Choroid plexus epithelial cell (primary cell): ENCODE data around the gene CRTC2.
A peak's percentile ranks its signal among the peaks of the same experiment; 100 is the strongest.

Experiments used
- DNase-seq: peaks from one replicate; pipeline ENCODE4 v3.0.0-alpha.2; 2010; ENCODE audit warnings: low read depth
- H3K4me3 ChIP-seq: 2 replicates; pipeline ENCODE4 v1.5.1; 2011; ENCODE audit warnings: low read depth, mild to moderate bottlenecking, control low read depth, low read length, moderate library complexity
- TF ChIP-seq, protein P1 (sequence below): conservative IDR thresholded peaks from 2 replicates; pipeline ENCODE4 v1.5.1; 2011; ENCODE audit warnings: low read depth, mild to moderate bottlenecking, control low read depth, inconsistent platforms, low read length, moderate library complexity

Gene CRTC2

DNA sequence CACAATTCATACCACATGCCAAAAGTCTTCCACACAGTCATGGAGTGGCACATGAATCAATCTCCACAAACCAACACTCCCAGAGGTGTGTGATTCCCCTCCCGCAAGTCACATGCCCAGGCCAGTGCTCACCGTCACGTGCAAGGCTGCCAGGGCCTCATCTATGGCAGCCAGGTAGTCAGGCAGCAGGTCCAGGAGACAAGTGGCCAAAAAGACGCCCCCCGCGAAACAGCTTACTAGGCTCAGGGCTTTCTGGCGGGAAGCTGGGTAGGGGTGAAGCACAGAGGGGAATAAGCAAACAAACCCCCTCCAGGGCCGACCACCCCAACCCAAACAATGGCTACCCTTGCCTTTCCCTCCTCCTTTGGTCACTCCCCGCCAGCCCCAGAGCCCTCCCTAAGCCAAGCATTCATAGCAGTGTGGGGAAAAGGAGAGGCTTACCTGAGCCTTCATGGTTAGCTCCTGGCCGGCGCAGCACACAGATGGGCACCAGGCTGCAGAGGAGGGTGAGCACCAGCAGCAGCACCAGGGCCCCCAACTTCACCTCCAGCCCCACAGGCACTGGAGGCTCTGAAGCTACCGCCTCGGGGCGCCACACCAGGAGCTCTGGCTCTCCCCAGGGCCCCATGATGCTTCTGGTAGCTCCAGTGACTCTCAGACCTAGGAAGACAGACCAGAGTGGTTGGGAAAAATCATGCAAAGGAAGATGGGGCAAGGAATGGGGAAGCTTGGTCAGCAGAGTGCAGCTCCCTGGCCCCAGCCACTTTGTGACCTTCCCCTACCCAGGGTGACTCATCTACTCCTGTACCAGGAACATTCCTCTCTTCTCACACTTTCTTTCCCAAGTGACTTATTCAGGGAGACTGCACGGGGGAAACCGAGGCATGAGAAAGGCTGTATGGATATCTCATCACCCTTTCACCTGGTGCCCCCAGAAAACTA lies 3.9 kb upstream of the CRTC2 start:
- peak; percentile 56 for DNase-seq
- H3K4me3 ChIP-seq, result peak overlapping the region; percentile 89
- TF ChIP-seq, protein P1, sequence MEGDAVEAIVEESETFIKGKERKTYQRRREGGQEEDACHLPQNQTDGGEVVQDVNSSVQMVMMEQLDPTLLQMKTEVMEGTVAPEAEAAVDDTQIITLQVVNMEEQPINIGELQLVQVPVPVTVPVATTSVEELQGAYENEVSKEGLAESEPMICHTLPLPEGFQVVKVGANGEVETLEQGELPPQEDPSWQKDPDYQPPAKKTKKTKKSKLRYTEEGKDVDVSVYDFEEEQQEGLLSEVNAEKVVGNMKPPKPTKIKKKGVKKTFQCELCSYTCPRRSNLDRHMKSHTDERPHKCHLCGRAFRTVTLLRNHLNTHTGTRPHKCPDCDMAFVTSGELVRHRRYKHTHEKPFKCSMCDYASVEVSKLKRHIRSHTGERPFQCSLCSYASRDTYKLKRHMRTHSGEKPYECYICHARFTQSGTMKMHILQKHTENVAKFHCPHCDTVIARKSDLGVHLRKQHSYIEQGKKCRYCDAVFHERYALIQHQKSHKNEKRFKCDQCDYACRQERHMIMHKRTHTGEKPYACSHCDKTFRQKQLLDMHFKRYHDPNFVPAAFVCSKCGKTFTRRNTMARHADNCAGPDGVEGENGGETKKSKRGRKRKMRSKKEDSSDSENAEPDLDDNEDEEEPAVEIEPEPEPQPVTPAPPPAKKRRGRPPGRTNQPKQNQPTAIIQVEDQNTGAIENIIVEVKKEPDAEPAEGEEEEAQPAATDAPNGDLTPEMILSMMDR, result no peak

- H3K4me3 ChIP-seq, result no peak overlapping the region
- no peak for DNase-seq
- TF ChIP-seq, protein P1, result no peak
These were observed 3.0 kb upstream of the CRTC2 start for GRCh38 chr1:153961421-153961820.

- TF ChIP-seq, protein P1, result no peak
- H3K4me3 ChIP-seq, result no peak overlapping the region
- DNase-seq, result no peak
These were observed 1.8 kb upstream of the CRTC2 start for GRCh38 chr1:153960206-153960605.

DNA sequence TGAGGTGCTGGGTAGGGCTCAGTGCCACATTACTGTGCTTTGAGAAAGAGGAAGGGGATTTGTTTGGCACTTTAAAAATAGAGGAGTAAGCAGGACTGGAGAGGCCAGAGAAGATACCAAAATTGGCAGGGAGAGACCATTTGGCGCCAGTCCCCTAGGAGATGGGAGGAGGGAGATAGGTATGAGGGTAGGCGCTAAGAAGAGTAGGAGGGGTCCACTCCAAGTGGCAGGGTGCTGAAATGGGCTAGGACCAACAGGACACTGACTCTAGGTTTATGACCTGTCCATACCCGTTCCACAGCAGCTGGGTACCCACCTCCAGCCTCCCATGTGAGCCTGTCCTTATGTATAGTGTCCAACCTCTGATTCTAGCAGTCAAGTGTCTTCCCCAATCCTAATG lies 1.0 kb upstream of the CRTC2 start:
- H3K4me3 ChIP-seq, result no peak overlapping the region
- TF ChIP-seq, protein P1, result no peak
- DNase-seq, result no peak

DNA sequence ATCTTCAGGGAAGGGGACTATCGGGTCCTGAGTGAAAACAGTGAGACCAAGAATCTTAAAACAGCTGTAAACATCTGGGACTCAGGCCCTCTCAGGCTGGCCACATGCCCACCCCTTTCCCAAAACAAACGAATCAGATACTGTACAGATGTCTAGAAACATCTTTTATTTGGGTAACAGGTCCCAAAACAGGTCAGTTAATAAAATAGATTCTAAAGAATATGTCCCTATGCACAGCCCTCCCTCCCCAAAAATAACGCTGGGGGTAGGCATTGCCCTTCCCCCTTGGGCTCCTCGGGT lies 499 bp upstream of the CRTC2 start:
- TF ChIP-seq, protein P1, result no peak
- no peak for DNase-seq
- H3K4me3 ChIP-seq, result peak overlapping the region; percentile 94

GRCh38 chr1:153957744-153958110 lies 685 bp downstream of the CRTC2 start:
- DNase-seq, result peak; percentile 37
- TF ChIP-seq, protein P1, result no peak
- peak overlapping the region; percentile 94 for H3K4me3 ChIP-seq
